HEK293T (cell line): ENCODE results near the gene PITX3.

Experiments
- CTCF ChIA-PET: fragments of 350-600 bp; formaldehyde crosslinking; extraction: SDS; loops from one replicate; lab custom pipeline; 2021; ENCODE audit warnings: antibody characterized with exemption, inconsistent platforms; lab: Yijun Ruan, JAX
- POLR2A ChIA-PET: fragments of 350-600 bp; formaldehyde crosslinking; extraction: SDS; loops from one replicate; lab custom pipeline; 2020; ENCODE audit warnings: antibody characterized with exemption, inconsistent platforms; lab: Yijun Ruan, JAX
- DNase-seq: peaks from one replicate; pipeline ENCODE4 v3.0.0; 2012; ENCODE audit warnings: mixed read lengths; ENCODE audit errors: extremely low spot score
- ARNT ChIP-seq: fragments of 450-650 bp; IDR thresholded peaks from 2 replicates; pipeline ENCODE4 v1.6.1; 2017; ENCODE audit warnings: mild to moderate bottlenecking
- BHLHE40 ChIP-seq: fragments of 450-650 bp; IDR thresholded peaks from 2 replicates; pipeline ENCODE4 v1.6.1; 2016; ENCODE audit warnings: mild to moderate bottlenecking, moderate library complexity, borderline replicate concordance
- CTBP1 ChIP-seq: fragments of 450-650 bp; IDR thresholded peaks from 2 replicates; pipeline ENCODE4 v1.6.1; 2016; ENCODE audit warnings: borderline replicate concordance
- ELF4 ChIP-seq: fragments of 450-650 bp; IDR thresholded peaks from 2 replicates; pipeline ENCODE4 v1.6.1; 2017; ENCODE audit warnings: antibody characterized with exemption
- FOXA1 ChIP-seq: fragments of 450-650 bp; IDR thresholded peaks from 2 replicates; pipeline ENCODE4 v1.6.1; 2016; ENCODE audit warnings: mild to moderate bottlenecking
- FOXK2 ChIP-seq: fragments of 450-650 bp; IDR thresholded peaks from 2 replicates; pipeline ENCODE4 v1.6.1; 2016; ENCODE audit warnings: mild to moderate bottlenecking
- FOXM1 ChIP-seq: fragments of 450-650 bp; IDR thresholded peaks from 2 replicates; pipeline ENCODE4 v1.6.1; 2017; ENCODE audit warnings: mild to moderate bottlenecking, borderline replicate concordance
- HDGF ChIP-seq: fragments of 450-650 bp; IDR thresholded peaks from 2 replicates; pipeline ENCODE4 v1.6.1; 2017; ENCODE audit warnings: antibody characterized with exemption, borderline replicate concordance
- L3MBTL2 ChIP-seq: fragments of 450-650 bp; conservative IDR thresholded peaks from 2 replicates; pipeline ENCODE4 v1.6.1; 2016; ENCODE audit warnings: mild to moderate bottlenecking
- LEF1 ChIP-seq: fragments of 450-650 bp; IDR thresholded peaks from 2 replicates; pipeline ENCODE4 v1.6.1; 2017; ENCODE audit warnings: mild to moderate bottlenecking, borderline replicate concordance
- NFRKB ChIP-seq: fragments of 450-650 bp; IDR thresholded peaks from 2 replicates; pipeline ENCODE4 v1.6.1; 2016; ENCODE audit warnings: mild to moderate bottlenecking, moderate library complexity
- SP1 ChIP-seq: fragments of 450-650 bp; IDR thresholded peaks from 2 replicates; pipeline ENCODE4 v1.6.1; 2017
- SUZ12 ChIP-seq: fragments of 450-650 bp; IDR thresholded peaks from 2 replicates; pipeline ENCODE4 v1.6.1; 2016; ENCODE audit warnings: mild to moderate bottlenecking
- TARDBP ChIP-seq: fragments of 450-650 bp; IDR thresholded peaks from 2 replicates; pipeline ENCODE4 v1.6.1; 2016
- ZNF384 ChIP-seq: fragments of 450-650 bp; IDR thresholded peaks from 2 replicates; pipeline ENCODE4 v1.6.1; 2016
- TF ChIP-seq, protein P1 (sequence below): fragments of 450-650 bp; IDR thresholded peaks from 2 replicates; pipeline ENCODE4 v1.6.1; 2016

Gene PITX3

DNA sequence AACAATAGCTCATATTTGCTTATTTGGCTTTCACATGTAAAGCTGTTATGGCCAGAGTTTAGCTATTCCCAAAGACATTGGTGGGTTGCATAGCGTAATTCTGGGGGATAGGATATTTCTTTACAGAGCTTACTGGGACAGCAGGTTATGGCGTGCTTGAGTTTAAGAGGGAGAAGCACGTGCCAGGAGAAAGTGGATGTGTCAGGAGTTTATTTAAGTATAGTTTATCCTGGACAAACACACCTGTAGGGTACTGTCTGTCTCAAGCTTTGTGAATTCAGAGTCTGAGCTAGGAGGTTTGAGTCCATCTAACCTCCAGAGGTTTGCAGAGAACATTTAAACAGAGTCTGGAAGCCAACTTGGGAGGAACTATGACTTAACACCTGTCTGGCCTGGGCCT, 25.4 kb upstream of the PITX3 start:
- TF ChIP-seq ELF4, result no peak
- no peak for TF ChIP-seq CTBP1
- no peak for TF ChIP-seq SP1
- TF ChIP-seq FOXA1, result no peak
- no peak for TF ChIP-seq NFRKB
- TF ChIP-seq, protein P1, sequence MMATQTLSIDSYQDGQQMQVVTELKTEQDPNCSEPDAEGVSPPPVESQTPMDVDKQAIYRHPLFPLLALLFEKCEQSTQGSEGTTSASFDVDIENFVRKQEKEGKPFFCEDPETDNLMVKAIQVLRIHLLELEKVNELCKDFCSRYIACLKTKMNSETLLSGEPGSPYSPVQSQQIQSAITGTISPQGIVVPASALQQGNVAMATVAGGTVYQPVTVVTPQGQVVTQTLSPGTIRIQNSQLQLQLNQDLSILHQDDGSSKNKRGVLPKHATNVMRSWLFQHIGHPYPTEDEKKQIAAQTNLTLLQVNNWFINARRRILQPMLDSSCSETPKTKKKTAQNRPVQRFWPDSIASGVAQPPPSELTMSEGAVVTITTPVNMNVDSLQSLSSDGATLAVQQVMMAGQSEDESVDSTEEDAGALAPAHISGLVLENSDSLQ, result no peak
- no peak for TF ChIP-seq LEF1
- no peak for TF ChIP-seq L3MBTL2
- TF ChIP-seq TARDBP, result no peak
- TF ChIP-seq ZNF384, result no peak
- no peak for TF ChIP-seq HDGF
- no peak for TF ChIP-seq FOXM1
- no peak for TF ChIP-seq SUZ12
- no peak for TF ChIP-seq ARNT
- no peak for TF ChIP-seq FOXK2
- no peak for TF ChIP-seq BHLHE40
- POLR2A ChIA-PET, result interaction anchor here (1.1 to 1.4 kb wide), 2 partner anchors 19 to 22 kb away, joined by 3 to 5 read pairs; partner anchors contain the start of gene GBF1
- DNase-seq, result no peak
- CTCF ChIA-PET, result no interaction called here

DNA sequence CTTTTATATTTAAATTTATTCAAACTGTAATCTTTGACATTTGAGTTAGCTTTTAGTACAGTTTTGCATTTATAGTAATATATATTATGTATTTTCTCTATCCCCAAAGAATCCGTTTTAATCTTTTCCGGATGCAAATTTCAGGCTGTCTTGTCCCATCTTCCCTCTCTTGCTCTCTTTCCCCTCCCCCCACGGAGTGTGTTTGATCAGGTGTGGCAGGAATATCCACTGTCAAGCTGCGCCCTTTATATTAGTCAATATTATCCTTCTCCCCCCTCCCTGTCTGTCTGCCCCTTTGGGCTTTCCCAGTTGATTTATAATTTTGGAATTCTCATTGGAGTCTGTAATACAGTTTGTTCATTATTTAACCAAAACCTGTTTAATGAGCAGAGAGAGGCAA, 23.1 kb upstream of the PITX3 start:
- ChIA-PET CTCF (no interaction called here), POLR2A (no interaction called here)
- DNase-seq, result no peak
- TF ChIP-seq LEF1 (no peak), CTBP1 (no peak), ELF4 (no peak), ZNF384 (no peak), SP1 (no peak), FOXK2 (no peak), L3MBTL2 (no peak), FOXM1 (no peak), BHLHE40 (no peak)
- TF ChIP-seq, protein P1, result no peak

DNA sequence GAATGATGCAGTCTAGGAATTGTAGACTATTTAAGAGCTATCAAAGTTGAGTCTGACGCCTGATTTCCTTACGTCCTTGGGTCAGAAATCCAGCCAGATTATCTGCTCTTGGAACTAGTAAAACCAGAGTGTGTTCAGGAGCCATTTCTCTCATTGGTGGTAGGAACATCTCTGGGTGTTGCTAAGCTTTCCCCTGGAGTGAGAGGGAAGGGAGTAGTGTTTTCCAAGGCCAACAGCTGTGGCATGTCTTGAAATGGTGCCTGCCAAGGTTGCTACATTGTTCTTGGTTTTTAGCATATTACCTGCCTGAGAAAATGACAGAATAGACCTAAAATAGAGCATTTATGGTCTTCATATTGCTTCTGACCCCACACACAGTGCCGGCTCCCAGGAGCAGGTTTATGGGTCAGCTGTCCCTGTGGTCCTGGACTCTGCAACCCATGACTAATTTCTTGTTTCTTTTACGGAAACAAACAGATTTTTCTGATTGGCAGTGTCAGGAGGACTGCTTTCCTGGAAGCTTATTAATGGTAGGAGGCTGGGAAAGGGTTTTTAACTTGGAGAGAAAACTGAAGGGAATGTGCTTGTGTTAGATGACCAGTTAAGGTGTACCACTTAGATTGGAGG, 21.5 kb upstream of the PITX3 start:
- TF ChIP-seq ARNT (no peak), NFRKB (no peak), LEF1 (no peak)
- no peak for DNase-seq
- POLR2A ChIA-PET, result no interaction called here
- CTCF ChIA-PET, result no interaction called here

DNA sequence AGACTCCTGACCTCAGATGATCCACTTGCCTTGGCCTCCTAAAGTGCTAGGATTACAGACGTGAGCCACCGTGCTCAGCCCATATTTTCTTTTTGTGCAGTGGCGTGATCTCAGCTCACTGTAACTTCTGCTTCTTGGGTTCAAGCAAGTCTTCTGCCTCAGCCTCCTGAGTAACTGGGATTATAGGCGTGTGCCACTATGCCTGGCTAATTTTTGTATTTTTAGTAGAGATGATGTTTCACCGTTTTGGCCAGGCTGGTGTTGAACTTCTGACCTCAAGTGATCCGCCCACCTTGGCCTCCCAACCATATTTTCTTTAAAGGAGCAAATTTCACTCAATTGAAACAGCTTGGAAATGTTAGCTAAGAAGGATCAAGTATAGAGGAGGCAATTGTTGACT, 20.5 kb upstream of the PITX3 start:
- ChIA-PET POLR2A (no interaction called here), CTCF (no interaction called here)
- no peak for DNase-seq
- TF ChIP-seq FOXA1 (no peak), FOXM1 (no peak), BHLHE40 (no peak), ZNF384 (no peak)

DNA sequence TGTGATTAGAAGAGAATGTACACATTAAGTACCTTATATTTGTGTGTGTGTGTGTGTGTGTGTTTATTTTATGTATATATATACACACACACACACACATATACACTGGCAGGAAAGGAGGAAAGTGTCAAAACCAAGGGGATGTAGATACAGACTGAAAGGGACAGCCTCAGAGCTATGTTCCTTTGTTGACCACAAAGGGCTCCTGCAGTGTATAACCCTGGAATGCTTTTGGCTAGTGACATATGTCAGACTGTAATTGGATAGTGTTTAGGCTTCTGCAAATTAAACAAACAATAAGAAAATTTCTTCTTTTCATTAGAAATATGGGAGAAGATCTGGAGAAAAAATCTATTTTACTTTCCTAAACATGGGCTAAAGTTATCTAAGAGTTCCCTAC, 19.9 kb upstream of the PITX3 start:
- CTCF ChIA-PET, result interaction anchor here (0.7 kb wide), 1 partner anchor 243 kb away, joined by 3 read pairs; no protein-coding TSS in a partner anchor
- TF ChIP-seq TARDBP (no peak), CTBP1 (no peak), SUZ12 (no peak), ELF4 (no peak), FOXK2 (no peak), FOXM1 (no peak), HDGF (no peak), LEF1 (no peak), BHLHE40 (no peak), ARNT (no peak), FOXA1 (no peak)
- TF ChIP-seq, protein P1, result no peak
- DNase-seq, result no peak
- POLR2A ChIA-PET, result no interaction called here

DNA sequence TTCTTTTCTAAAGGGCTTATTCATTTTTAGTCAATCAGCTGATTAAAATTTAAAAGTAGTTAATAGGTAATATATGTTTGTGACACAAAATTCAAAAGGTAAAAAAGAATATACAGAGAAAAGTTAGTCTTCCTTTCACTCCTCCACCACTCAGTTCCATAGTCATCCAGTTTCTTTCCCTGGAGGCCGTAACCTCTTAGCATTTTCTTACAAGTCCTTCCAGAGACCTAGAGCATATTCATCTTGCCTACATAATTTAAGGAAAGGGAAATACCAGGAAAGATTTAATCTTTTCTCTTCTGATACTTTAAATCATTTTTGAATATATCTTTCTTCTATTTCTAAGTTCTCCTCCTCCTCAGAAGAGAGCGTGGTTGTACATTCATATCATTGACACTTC, 14.1 kb upstream of the PITX3 start:
- TF ChIP-seq FOXM1 (no peak), BHLHE40 (no peak), ZNF384 (no peak), LEF1 (no peak), L3MBTL2 (no peak), HDGF (no peak), NFRKB (no peak), CTBP1 (no peak), SUZ12 (no peak)
- TF ChIP-seq, protein P1, result no peak
- ChIA-PET CTCF (no interaction called here), POLR2A (no interaction called here)
- DNase-seq, result no peak
